ENCODE data around the gene CLRN1.

The CLRN1 gene

DNA sequence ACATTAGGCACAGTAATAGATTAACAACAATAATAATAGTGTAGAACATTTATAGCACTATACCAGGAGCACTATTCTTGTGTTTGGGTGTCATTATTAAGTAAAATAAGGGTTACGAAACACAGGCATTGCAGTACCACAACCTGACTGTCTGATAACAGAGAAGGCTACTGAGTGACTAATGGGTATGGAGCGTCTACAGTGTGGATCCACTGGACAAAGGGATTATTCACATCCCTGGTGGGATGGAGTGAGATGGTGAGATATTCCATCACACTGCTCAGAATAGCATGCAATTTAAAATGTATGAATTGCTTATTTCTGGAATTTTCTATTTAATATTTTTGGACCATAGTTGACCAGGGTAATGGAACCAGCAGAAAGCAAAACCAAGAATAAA, 85.5 kb downstream of the CLRN1 start:
- no peak for DNase-seq (ENCODE audit: low read depth)
- no peak for TF ChIP-seq CTCF (IDR thresholded peaks at IDR 0.05; ENCODE audit: insufficient read depth, low read depth, low read length, missing control alignments)

DNA sequence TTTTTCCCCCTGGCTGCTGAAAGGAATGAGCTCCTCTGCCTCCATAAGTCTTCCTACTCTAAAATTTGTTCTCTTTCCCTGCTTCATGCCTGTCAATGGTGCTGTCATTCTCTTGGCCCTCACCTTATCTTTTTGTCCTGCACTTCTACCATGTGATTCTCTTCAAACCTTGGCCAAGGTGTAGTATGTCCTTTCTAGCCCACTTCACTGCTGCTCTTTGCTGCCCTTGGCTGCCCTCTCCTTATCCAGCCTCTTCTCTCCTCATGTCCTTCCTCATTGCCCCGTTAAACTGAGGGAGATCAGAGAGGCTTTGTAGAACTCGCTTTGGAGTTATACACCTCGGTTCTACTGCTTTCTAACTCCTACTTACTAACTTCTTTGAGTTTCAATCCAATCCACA, 87.0 kb downstream of the CLRN1 start:
- no peak overlapping the region for H3K4me3 ChIP-seq (ENCODE audit: low read depth, low read length)
- no peak for DNase-seq (ENCODE audit: low read depth)
- TF ChIP-seq CTCF (IDR thresholded peaks at IDR 0.05; ENCODE audit: insufficient read depth, low read depth, low read length, missing control alignments) = no peak

More for the DNA sequence above, 85.5 kb downstream of the CLRN1 start:
- no peak overlapping the region for H3K4me3 ChIP-seq (ENCODE audit: low read depth, low read length)

DNA sequence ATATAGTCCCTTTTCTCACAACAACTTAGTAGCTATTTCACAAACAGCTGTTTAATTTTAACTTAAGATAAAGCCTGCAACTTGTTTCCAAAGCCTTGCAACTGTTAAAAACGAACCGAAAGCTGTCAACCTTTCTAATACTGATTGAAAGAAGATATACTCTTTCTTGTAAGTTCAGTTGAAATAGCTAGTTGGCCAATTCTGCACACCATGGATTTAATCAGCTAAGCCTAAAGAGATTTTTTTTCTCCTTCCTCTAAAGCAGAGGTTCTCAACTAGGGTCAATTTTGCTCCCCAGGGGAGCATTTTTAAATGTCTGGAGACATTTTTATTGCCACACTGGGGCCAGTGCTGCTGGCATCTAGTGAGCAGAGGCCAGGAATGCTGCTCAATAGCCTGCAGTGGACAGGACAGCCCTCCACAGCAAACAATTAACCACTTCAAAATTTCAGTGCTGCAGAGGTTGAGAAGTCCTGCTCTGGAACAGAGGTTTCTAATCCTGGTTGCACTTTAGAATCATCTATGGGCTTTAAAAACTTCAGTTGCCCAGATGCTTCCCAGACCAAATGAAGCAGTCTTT, 93.4 kb downstream of the CLRN1 start:
- no peak for TF ChIP-seq CTCF (IDR thresholded peaks at IDR 0.05; ENCODE audit: insufficient read depth, low read depth, low read length, missing control alignments)
- H3K4me3 ChIP-seq (ENCODE audit: low read depth, low read length) = no peak overlapping the region
- DNase-seq (ENCODE audit: low read depth) = no peak

DNA sequence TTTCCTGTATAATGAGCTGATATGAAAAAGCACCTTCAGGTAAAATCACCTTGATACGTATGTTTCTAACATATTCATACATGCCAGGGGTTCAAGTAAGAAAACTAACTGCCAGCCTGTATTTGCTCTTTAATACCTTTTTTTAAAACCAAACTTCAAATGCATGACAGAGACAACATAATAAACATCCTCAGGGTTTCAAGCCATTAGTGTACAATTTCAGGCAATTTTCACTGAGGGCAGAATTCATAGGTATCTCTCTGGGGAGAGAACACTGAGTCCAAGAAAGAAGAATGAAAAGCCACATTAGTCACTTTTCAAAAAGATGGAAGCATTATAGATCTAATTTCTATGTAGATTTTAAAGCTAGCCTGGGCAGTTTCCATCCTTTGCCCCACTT, 94.2 kb downstream of the CLRN1 start:
- TF ChIP-seq CTCF (IDR thresholded peaks at IDR 0.05; ENCODE audit: insufficient read depth, low read depth, low read length, missing control alignments) = no peak
- no peak for DNase-seq (ENCODE audit: low read depth)

GRCh38 chr3:150877303-150877702, 95.2 kb downstream of the CLRN1 start:
- TF ChIP-seq CTCF (IDR thresholded peaks at IDR 0.05; ENCODE audit: insufficient read depth, low read depth, low read length, missing control alignments) = no peak
- no peak for DNase-seq (ENCODE audit: low read depth)
- H3K4me3 ChIP-seq (ENCODE audit: low read depth, low read length) = no peak overlapping the region

More for the DNA sequence above, 94.2 kb downstream of the CLRN1 start:
- no peak overlapping the region for H3K4me3 ChIP-seq (ENCODE audit: low read depth, low read length)

DNA sequence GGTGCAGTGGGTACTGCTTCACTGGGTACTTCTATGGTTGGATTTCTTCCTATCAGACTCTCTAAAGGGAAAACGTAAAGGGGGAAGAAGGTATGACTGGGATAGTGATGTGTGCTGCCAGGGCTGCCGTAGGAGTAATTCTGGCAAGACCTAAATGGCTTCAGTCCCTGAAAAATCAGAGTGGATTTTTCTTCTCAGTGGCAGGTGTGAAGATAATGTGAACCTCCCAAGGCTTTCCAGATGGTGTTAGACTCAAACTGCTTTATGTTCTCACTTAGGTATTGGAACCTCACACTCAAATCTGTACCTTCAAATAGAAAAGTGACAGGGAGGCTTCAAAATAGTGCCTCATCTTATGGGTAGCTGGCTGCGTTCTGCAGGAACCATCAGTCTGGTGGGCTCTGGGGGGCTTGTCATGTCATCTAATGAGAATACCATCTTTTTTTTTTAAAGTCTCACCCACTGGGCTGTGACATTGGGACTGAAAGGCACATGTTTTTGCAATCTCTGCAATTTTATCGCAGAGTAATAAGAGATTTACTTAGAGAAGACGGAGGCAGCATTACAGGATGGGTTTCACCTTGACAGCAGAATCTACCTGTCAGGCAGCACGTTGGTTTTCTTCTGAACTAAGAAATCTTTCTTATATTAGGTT, 95.8 kb downstream of the CLRN1 start:
- no peak overlapping the region for H3K4me3 ChIP-seq (ENCODE audit: low read depth, low read length)
- no peak for TF ChIP-seq CTCF (IDR thresholded peaks at IDR 0.05; ENCODE audit: insufficient read depth, low read depth, low read length, missing control alignments)
- no peak for DNase-seq (ENCODE audit: low read depth)
